ENCODE measurements around the gene SNX20.

The SNX20 gene

GRCh38 chr16:50657241-50657640 lies 23.9 kb downstream of the SNX20 start:
- no peak for DNase-seq

- no peak for DNase-seq
These were observed 25.5 kb downstream of the SNX20 start for GRCh38 chr16:50655558-50656055.

- DNase-seq, result no peak
These were observed 27.2 kb downstream of the SNX20 start for GRCh38 chr16:50653633-50654519.

- DNase-seq, result no peak
These were observed 28.2 kb downstream of the SNX20 start for GRCh38 chr16:50652836-50653425.

- no peak for DNase-seq
These were observed 29.2 kb downstream of the SNX20 start for GRCh38 chr16:50651835-50652438.

- DNase-seq, result no peak
These were observed 34.8 kb downstream of the SNX20 start for GRCh38 chr16:50646345-50646744.

GRCh38 chr16:50645563-50646220 lies 35.4 kb downstream of the SNX20 start:
- DNase-seq, result no peak

GRCh38 chr16:50644729-50645128 lies 36.4 kb downstream of the SNX20 start:
- DNase-seq, result peak; percentile 51

GRCh38 chr16:50644245-50644644 lies 36.9 kb downstream of the SNX20 start:
- DNase-seq, result no peak

GRCh38 chr16:50643192-50643591 lies 37.9 kb downstream of the SNX20 start:
- no peak for DNase-seq

GRCh38 chr16:50642349-50642748 lies 38.8 kb downstream of the SNX20 start:
- DNase-seq, result no peak

GRCh38 chr16:50641818-50642187 lies 39.3 kb downstream of the SNX20 start:
- no peak for DNase-seq

GRCh38 chr16:50640919-50641817 lies 39.9 kb downstream of the SNX20 start:
- DNase-seq, result no peak

GRCh38 chr16:50640391-50640790 lies 40.7 kb downstream of the SNX20 start:
- no peak for DNase-seq

- DNase-seq, result no peak
These were observed 42.1 kb downstream of the SNX20 start for GRCh38 chr16:50638816-50639670.

GRCh38 chr16:50637716-50638602 lies 43.2 kb downstream of the SNX20 start:
- DNase-seq, result no peak

- no peak for DNase-seq
These were observed 44.2 kb downstream of the SNX20 start for GRCh38 chr16:50636753-50637374.

- no peak for DNase-seq
These were observed 45.4 kb downstream of the SNX20 start for GRCh38 chr16:50635505-50636392.

Measured in fibroblast of skin of back (primary cell).